Stimulated activated CD8-positive, alpha-beta memory T cell treated with anti-CD3 and anti-CD28 coated beads, Interleukin-2, amount 100 ng/mL, for 1 hour (primary cell): ENCODE data around the gene PRX.
"Not testable (repeated sequence)": the region's sequence is repeated elsewhere in the genome, so short reads cannot be mapped to it uniquely, and the experiment has no call there.

Experiments
- DNase-seq, 2 donors: peaks; one replicate each; pipeline ENCODE4 v3.0.0-alpha.2; 2020; ENCODE audit warnings: low read depth in 2 of 2

The PRX gene

DNA sequence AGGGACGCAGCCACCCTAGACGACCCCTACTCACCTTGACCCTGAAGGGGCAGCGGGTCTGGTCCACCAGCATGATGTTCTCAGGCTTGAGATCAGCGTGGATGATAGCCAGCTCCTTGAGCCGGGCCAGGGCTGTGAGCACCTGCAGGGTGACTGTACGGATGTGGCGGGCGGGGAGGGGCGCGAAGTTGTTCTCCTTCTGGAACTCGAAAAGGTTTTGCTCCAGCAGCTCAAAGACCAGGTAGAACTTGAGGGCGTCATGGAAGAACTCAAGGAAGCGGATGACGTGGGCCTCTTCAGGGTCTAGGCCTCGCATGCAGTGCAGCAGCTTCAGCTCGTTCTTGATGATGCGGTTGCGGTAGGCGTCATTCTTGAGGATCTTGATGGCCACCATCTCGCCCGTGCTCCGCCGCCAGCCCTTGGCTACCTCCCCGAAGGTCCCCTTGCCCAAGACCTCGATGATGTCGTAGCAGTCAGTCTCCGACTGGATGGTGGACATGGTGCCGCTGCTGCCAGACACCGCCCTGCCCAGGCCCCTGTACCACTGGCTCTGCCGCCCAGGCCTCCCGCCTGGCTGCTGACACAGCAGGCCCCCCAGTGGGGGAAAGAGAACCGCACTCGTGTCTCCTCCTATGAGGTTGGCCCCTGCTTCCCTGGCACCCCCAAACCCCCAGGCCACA lies 23.6 kb downstream of the PRX start:
- no peak for DNase-seq

DNA sequence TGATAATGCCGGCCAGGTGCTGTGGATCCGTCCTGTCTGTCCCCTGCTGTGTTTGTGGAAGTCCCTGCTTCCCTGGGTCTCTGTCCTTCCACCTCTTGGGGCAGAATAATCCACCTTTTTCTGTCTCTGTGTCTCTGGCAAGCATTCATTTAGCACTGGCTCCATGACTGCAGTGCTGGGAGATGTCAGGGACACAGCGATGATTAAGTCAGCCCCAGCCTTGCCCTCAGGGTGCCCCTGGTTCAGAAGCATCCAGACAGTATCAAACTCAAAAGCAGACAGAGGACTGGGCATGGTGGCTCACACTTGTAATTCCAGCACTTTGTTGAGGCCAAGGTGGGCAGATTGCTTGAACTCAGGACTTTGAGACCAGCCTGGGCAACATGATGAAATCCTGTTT lies 24.7 kb downstream of the PRX start:
- no peak for DNase-seq

DNA sequence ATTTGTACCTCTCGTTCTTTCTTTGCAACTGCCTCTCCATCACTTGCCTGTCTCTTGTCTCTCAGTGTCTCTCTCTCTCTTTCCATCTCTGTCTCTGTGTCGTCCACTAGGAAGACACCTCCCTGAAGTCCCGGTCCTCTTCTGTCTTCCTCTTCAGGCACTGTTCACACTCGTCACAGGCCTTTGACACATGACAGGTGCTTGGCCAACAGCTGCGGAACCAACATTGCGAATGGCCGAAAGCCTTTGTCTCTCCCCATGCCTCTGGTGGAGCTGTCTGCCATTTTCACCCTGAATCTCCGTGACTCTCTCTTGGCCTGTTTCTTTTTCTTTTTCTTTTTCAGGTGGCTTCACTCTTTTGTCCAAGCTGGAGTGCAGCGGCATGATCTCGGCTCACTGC lies 26.0 kb downstream of the PRX start:
- no peak for DNase-seq

DNA sequence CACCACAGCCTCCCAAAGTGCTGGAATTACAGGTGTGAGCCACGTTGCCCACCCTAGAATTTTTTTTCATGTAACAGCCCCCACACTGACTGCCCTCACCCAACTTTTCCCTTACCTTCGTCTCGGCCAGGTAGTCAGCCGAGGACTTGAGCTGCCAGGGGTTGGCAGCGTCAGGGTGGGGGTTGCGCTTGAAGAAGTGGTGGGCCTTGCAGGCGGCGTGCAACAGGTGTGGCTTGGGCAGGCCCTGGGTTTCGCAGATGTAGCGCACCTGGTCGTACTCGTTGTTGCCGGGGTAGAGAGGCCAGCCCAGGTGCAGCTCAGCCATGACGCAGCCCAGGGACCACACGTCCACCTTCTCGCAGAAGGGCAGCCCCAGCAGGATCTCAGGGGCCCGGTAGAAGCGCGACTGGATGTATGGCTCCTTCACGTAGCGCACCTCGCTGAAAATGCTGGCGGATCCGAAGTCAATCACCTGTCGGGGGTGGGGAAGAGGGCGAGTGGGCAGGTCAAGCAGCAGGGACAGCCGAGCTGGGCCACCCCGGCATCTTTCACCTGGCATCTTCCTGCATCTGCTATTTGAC lies 29.4 kb downstream of the PRX start:
- DNase-seq, result no peak

DNA sequence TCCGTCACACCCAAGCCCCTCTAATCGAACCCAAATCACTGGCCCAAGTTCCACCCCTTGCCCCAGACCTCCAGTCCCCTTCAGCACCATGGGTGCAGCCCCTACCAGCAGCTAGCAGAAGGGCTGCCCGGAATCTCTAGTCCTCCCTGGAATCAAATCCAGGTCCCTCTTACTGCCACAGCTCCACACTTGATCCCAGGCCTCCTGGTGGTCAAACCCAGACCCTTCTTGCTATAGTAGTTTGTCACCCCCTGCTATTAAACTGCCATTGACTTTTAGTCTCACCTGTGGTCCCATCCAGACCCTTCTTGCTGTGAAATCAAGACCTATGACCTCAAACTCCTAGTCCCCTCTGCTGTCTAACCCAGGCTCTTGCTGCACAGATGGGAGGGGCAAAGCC lies 31.9 kb downstream of the PRX start:
- DNase-seq, result no peak

DNA sequence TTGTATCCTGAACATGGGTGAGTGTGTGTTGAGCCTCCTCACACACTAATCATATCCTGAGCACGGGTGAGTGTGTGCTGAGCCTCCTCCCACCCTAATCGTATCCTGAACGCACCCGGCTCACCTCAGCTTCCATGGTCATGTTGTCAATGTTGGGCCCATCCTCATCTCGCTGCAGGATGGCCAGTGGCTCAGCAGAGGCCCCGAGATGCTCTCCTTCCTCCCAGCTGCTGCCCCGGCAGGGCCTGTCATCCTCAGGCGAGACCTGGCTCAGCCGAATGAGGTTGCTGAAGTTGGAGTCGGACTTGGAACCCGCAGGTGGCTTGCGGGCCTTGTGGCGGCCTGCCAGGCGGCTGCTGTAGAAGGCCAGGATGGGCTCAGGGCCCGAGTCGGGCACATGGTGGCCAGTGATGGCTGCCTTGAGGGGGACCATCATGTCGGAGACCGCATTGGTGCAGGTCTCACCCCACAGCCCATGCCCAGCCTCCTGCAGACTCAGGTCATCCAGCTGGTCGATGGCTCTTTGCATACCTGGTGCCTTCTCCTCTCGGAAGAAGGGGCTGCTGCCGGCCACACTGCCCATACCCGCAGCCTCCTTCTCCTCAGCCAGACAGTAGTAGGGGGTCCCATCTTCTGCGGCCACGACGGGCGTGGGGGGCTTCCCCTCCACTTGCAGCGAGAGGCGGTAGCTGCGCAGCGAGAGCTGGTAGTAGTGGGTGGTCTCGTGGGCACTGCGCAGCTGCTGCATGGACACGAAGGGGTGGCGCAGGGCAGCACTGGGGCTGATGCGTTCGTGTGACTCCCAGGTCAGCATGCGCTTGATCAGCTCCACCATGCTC lies 32.8 kb downstream of the PRX start:
- no peak for DNase-seq

DNA sequence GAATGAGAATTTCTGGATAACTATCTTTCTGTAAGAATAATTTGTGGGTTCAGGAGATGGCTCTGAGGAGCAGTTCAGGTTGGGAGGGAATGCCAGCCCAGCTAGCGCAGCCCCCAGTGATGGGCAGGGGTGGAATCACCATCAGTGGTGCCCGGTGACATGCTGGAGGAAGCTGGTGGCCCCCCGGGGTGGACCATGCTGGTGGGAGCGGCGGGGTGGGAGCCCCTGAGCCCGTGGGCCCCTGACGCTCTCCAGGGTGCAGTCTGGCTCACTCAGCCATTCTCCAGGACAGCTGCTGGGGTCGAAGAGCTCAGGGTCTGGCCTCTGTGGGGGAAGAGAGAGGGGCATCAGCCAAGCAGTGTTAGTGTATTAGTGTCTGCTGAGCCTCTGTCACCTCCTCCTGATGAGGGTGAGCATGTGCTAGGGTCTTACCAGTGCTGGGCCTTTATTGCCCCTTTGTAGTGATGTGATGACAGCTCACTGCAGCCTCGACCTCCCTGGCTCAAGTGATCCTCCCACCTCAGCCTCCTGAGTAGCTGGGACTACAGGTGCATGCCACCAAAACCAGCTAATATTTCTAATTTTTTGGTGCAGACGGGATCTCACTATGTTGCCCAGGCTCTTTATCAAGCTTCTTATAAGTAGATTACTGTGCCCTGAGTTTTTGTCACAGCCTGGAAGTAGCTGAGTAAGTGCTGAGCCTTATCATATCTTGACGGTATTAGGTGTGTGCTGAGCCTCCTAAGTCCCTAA lies 33.6 kb downstream of the PRX start:
- DNase-seq, result no peak

DNA sequence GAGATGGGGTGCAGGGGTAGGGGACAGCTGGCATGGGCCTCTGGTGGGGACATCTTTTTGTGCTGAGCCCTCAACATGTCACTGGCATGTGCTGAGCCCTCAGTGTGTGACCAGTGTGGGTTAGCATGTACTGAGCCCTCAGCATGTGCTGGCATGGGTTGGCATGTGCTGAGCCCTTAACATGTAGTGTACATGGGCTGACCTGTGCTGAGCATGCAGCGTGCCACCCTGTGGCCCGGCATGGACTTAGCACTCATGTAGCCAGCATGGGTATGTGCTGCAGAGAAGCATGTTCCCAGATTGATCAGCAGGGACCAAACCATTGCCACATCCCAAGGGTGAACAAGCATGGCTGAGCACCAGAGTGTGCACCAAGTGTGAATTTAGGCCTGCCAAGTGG lies 34.7 kb downstream of the PRX start:
- no peak for DNase-seq

DNA sequence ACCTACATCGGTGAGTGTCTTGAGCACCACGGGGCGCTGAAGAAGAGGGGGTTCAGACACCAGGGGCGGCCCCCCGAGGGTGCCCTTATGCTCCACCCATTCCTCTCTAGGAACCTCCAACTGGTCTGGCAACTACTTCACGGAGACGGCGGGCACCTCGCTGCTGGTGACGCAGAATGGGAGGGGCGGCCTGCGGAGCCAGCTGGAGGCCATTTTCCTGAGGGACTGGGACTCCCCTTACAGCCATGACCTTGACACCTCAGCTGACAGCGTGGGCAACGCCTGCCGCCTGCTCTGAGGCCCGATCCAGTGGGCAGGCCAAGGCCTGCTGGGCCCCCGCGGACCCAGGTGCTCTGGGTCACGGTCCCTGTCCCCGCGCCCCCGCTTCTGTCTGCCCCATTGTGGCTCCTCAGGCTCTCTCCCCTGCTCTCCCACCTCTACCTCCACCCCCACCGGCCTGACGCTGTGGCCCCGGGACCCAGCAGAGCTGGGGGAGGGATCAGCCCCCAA lies 35.2 kb downstream of the PRX start:
- DNase-seq, result no peak

DNA sequence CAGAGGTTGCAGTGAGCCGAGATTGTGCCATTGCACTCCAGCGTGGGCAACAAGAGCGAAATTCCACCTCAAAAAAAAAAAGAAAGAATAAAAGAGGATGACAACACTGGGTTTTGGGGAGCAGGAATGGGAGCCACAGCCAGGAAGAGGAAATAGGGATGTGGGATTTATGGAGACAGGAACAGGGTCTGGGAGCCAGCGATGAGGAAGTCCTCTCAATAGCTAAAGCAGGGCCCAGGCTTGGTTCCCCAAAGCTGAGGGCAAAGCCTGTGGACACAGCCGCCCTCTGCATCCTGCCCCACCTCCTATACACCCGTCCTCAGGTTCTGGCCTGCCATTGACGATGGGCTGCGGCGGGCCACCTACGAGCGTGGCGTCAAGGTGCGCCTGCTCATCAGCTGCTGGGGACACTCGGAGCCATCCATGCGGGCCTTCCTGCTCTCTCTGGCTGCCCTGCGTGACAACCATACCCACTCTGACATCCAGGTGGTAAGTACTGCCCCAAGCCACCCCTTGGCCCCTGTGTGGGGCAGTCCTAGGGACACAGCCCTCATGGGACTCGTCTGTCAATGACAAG lies 36.8 kb downstream of the PRX start:
- DNase-seq, result no peak

DNA sequence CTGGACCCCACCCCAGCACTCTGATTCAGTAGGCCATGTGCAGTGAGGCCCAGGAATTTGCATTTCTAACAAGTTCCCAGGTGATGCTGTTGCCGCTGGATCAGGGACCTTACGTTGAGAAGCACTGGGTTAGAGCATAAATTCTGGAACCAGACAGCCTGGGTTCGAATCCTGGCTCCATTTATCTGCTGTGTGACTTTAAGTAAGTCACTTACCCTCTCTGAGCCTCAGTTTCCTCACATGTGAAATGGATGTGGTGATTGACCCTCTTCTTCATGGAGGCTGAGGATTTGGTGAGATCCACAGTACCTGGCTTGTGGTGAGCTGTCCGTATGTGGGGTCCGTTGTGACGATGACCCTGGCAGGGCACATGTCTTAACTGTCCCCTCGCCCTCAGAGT lies 39.1 kb downstream of the PRX start:
- no peak for DNase-seq

DNA sequence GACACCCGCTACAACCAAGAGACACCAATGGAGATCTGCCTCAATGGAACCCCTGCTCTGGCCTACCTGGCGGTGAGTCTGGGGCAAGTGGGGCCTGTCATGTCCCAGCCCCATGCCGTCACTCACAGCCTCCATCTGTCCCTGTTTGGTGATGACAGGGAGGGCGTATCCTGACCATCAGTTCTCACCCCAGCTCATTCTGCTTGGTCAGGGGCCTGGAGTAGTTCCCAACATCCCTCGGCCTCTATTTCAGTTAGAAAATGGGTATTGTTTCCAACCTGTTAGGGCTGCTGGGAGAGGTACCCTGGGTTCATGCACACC lies 41.4 kb downstream of the PRX start:
- no peak for DNase-seq

DNA sequence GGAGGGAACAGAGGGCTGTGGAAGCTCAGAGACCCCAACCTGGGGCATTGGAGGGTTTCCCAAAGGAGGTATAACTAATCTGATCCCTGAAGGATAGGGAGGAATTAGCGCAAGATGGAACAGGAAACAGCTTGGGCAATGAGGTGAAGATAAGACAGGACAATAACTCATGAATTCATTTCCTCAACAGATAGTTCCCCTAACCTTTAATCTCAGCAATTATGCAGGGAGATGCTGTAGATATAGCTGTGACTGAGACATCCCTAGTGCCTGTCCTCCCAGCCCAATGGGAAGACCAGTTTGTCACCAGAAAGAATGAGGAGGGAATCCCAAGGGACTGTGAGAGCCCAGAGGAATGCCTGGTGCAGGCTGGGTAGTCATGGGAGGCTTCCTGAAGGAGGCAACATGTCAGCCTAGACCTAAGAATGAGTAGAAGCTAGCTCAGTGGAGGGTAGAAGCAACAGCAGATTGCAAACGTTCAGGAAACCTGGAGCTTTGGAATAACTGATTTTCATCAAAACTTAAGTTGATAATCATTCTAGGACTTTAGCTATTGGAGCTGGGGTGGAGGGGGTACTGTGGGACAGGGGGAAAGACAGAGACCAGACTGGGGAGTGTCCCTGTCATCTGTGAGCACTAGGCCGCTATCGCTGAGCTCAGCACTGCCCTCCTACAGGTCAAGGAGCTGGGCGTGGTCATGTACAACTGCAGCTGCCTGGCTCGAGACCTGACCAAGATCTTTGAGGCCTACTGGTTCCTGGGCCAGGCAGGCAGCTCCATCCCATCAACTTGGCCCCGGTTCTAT lies 42.0 kb downstream of the PRX start:
- no peak for DNase-seq

DNA sequence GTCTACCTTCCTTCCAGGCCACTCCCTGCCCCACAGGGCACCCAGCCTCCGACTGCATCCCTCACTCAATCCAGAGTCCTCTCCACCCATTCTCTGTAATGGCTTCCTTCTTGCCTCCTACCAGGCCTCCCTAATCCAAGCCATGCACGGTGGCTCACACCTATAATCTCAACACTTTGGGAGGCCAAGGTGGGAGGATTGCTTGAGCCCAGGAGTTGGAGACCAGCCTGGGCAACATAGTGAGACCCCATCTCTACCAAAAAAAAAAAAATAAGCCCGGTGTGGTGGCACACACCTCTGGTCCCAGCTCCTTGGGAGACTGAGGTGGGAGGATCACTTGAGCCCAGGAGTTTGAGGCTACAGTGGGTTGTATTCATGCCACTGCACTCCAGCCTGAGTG lies 42.9 kb downstream of the PRX start:
- DNase-seq, result not testable (repeated sequence)

DNA sequence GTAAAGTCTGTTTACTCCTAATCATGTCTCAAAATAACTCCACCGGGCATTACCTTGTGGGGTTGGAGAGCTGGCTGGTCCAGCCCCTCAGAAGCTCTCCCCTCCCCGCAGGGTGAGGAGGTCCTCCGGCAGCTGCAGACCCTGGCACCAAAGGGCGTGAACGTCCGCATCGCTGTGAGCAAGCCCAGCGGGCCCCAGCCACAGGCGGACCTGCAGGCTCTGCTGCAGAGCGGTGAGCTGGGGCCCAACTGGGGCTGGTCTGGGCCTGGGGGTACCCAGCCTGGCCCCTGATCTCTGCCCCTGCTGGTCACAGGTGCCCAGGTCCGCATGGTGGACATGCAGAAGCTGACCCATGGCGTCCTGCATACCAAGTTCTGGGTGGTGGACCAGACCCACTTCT lies 43.4 kb downstream of the PRX start:
- no peak for DNase-seq

DNA sequence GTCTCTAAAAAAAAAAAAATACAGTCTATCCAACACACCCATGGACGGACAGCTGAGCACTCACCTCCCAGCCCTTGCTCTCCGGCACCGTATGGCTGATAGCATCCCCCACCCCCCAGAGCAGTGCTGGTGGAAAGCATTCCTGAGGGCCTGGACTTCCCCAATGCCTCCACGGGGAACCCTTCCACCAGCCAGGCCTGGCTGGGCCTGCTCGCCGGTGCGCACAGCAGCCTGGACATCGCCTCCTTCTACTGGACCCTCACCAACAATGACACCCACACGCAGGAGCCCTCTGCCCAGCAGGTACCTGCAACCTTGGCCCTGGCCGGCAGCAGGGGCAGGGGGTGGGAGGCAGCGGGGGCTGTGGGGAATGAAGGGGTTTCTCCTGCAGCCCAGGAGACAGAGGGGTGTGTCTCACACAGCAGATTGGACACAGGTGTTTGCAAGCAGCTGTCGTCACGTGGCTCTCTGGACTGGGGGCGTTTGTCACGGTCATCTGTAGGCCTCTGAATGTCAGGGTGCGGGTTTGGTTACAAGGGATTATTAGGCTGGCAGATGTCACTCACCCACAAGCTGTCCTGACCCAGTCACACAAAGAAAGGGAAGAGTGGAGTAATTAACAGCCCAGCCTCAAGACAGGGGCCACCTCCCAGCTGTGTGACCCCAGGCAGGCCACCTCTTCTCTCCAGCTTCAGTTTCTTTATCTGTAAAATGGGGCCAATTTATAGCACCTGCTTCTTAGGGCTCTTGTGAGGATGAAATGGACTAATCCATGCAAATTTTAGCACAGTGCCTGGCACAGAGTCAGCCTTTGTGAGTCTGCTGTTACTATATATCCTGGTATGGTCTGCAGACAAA lies 45.4 kb downstream of the PRX start:
- no peak for DNase-seq

DNA sequence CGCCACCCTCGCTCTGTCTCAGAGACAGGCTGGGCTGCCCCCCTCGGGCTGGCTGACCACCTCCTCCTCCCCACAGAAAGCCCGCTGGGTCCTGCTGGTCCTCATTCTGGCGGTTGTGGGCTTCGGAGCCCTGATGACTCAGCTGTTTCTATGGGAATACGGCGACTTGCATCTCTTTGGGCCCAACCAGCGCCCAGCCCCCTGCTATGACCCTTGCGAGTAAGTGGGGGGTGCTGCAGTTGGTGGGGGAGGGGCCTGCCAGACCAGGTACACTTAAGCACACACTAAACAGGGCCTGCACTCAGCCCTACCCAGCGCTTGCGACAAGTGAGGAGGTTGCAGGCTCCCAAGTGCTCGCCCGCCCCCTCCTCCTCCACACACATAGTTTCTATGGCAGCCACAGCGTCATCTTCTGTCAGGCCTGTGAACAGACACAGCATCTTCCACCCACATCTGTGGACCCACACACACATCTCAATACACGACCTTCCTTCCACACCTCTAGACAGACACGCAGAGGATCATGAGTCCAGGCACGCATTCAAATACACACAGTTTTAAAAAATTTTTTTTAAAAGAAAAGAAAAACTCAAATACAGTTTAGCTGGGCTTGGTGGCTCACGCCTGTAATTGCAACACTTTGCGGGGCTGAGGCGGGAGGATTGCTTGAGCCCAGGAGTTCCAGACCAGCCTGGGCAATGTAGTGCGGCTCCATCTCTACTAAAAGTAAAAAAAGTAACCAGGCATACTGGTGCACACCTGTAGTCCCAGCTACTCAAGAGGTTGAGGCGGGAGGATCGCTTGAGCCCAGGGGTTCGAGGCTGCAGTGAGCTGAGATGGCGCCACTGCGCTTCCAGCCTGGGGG lies 46.2 kb downstream of the PRX start:
- no peak for DNase-seq

DNA sequence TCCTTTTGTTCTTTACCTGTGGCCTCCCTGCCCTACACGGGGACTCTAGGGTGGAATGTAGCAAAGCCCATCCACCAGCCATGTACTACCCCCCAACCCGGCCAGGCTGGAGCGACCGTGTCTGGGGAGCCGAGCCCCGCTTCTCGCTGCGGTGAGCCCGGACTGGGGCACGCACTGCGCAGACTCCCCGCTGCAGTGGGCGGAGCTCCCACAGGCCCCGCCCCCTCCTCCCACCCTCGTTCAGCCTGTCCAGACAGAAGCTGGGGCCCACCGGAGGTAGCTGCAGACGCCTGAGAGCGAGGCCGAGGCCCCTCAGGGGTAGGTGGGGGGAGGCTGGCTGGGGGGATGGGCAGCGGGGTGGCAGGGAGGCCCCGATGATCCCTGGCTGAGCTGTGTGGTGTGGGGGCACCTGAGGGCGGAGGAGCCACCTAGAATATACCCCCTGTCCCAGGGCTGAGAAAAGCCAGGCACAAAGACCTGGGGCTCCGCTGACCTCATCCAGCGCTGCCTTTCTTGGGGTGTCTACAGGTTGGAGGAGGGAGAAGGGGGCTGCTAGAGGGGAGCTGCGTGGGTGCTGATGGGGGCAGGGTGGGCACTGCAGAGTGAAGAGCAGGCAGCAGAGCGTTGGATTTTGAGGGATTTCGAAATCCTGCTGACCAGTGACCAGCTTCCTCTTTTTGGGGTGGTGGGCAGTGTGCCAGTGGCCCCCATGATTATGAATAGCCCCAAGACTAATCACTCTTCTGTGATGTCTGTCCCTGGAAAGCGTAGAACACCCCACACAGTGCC lies 47.4 kb downstream of the PRX start:
- DNase-seq, result no peak
